HG02938 (cell line): ENCODE results near the gene EMC6.
"Not testable (repeated sequence)": the region's sequence is repeated elsewhere in the genome, so short reads cannot be mapped to it uniquely, and the experiment has no call there.

Experiments used
- ATAC-seq: cut with Tn5 transposase; IDR thresholded peaks from one replicate; pipeline ENCODE4 v1.9.1; 2021; ENCODE audit warnings: mild to moderate bottlenecking, moderate library complexity; ENCODE audit not compliant: unreplicated experiment

EMC6 gene

DNA sequence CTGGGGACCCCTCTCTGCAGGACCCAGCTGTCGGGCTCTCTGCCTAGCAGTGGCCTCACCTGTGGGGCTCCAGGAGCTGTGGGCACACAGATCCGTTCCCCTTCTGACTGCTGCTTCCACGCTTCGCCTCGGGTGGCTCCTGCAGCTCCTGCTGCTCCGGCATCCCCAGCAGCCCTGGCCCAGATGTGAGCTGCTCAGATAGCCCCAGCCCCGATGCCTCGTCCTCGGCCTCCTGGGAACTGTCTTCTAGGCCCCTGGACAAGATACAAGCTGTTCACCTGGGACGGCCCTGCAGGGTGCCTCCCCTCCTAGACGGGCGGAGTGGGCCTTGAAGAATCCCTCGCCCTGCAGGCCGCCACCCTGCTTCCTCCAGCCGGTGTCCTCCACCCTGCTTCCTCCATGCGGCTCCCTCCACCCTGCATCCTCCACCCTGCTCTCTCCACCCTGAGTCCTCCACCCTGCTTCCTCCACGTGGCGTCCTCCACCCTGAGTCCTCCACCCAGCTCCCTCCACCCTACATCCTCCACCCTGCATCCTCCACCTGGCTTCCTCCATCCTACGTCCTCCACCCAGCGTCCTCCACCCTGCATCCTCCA lies 11.0 kb downstream of the EMC6 start:
- no peak for ATAC-seq

GRCh38 chr17:3681057-3681456 lies 12.4 kb downstream of the EMC6 start:
- no peak for ATAC-seq

DNA sequence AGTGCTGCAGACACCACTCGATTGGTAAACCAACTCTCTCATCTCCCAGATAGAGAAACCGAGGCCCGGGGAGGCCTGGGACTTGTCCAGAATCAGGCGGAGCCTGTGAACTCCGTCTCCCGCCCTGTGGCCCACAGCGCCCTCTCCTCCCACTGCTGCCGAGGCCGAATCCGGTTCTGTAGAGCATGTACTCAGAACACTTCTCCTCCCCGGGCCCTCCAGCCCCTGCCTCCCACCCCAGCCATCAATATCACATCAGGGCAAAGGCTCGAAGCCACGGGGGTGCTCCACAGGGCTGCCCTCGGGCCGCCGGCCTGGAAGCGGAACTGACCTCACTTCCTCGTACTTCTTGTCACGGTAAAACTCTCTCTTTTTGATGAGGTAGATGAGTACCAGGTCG lies 13.0 kb downstream of the EMC6 start:
- ATAC-seq: no peak

DNA sequence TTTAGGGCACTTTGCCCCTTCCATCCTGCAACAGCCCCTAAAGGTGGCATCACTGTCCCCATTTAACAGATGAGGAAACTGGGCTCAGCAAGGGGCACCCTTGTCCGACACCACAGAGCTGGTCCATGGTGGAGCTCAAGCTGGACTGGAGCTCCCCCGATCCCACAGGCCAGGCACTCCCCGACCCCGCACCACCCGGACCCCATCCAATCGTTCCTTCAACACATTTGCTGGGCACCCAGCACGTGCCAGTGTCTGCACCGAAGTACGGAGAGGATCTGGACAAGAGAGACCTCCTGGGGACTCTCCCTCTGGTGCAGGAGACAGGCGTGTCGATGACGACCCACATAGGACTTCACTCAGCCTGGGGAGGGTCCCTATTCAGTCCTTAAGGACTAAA lies 13.4 kb downstream of the EMC6 start:
- no peak for ATAC-seq

DNA sequence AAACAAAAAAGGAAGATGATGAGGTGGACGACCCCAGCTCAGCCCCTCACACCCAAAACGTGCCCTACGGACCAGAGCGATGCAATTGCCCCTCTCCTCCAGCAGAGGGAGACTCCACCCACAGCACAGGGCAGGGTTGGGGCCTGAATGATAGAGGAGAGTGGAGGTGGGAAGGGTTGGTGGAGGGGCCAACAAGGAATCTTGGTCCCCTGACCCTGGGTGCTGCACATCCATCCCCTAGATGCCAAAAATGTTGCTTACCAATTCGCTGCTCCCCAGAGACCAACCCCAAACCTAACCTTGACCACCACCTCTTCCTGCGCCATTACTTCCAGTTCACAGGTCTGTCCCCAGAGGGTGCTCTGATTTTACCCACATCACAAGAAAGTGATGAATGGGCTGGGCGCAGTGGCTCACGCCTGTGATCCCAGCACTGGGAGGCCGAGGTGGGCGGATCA lies 14.5 kb downstream of the EMC6 start:
- peak; percentile 70 for ATAC-seq

- ATAC-seq: no peak
Observed at GRCh38 chr17:3685174-3685573, 16.6 kb downstream of the EMC6 start.

DNA sequence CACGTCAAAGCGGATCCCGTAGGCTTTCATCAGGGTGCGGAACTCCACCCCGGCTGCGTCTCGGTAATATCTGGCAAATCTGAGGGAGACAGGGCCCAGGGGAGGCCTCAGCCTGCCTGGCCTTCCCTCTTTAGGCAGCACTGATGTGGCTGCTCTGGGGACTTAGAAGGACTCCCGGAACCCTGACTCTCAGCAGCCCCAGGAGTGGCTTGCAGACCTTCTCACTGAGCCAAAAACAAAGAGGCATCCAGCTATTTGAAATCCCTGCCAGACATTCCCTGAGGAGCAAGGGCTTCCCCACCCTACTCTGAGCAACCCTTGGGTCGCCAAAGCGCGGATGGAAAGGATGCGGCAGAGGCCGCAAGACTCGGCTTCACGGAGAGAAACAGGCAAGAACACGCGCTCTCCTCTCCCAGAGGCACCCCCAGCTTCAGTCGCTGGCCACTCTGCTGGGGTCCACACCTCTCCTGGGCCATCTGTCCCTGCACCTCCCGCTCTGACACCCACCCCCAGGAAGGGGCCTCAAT lies 19.5 kb downstream of the EMC6 start:
- ATAC-seq: no peak

- ATAC-seq: no peak
Observed at GRCh38 chr17:3688852-3689261, 20.2 kb downstream of the EMC6 start.

DNA sequence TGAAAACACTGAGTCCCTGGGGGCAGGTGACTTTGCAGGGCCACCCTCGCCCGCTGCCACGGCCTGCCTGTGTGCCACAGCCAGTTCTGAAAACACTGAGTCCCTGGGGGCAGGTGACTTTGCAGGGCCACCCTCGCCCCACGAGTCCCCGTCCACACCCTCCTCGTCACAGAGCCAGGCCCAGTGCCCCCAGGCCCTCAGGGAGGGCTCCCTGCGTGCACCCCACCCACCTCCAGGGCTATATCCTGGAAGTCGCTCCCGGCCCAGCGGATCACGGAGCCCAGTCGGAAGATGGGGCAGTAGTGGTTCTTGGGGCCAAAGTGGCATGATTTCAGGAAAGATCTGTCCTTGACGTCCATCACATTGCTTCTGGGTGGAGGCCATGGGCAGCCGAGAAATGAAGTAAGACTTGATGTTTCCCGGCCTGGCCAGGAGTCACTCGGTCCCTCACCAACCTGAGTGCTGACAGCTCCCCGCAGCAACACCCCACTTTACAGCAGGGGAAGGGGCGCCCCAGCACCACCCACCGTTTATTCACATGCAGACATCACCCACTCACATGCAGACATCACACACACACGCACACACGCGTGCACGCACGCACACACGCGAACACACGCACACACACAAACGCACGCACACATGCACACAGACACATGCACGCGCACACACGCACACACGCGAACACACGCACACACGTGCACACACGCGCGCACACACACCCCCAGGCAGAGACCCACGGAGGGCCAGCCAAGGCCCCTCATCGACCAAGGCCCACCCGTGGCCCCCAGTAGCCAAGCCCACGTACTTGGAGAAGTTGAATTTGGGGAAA lies 20.9 kb downstream of the EMC6 start:
- ATAC-seq: no peak

DNA sequence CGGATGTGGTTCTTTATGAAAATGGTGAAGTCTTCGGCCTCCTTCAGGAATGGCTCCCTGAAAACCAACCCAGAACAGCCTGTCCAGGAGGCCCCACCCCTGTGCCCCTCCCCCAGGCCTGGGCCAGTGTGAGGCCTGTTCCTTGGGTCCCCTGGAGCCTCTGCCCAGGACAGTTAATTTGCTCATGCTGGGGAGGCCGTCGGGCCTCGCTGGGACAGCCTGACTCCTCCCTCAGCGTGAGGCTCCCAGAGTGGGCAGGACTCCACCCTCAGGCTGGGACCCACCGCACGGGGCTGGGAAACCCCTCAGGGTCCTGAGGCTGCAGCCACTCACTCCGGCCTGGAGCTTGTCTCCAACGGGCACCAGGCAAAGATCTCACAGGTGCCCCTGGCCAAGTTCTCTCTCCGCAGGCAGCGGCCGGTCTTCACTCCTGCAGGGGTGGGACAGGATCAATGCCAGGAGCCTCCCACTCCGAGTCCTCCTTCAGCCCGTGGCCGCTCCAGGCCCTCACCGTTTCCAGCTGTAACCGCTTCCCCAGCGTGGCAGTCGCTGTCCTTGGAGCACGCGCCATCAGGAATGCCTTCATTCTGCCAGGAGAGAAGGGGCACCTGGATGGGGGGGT lies 21.6 kb downstream of the EMC6 start:
- no peak for ATAC-seq

- no peak for ATAC-seq
Observed at GRCh38 chr17:3691617-3692067, 23.0 kb downstream of the EMC6 start.

DNA sequence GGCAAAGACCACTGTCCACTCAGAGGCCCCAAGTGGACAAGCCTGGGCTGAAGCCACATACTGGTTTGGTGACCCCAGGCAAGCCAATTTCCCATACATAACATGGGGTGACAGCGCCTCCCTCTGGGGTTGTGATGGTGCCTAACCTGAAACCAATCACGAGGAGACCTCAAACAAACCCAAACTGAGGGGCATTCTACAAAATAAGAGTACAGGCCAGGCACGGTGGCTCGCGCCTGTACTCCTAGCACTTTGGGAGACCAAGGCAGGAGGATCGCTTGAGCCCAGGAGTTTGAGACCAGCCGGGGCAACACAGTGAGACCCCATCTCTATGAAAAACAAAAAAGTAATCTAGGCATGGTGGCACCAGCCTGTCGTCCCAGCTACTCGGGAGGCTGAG lies 23.7 kb downstream of the EMC6 start:
- no peak for ATAC-seq

DNA sequence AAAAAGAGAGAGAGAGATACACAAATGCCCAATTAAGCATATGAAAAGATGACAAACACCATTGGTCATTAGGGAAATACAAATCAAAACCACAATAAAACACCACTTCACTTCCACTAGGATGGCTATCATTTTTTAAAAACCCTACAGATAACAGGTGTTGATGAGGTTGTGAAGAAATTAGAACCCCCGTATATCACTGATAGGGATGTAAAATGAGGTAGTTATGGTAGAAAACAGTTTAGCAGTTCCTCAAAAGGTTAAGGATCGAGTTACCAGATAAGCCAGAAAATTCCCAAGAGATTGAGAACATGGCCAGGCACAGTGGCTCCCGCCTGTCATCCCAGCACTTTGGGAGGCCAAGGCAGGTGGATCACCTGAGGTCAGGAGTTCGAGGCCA lies 24.5 kb downstream of the EMC6 start:
- no peak for ATAC-seq

DNA sequence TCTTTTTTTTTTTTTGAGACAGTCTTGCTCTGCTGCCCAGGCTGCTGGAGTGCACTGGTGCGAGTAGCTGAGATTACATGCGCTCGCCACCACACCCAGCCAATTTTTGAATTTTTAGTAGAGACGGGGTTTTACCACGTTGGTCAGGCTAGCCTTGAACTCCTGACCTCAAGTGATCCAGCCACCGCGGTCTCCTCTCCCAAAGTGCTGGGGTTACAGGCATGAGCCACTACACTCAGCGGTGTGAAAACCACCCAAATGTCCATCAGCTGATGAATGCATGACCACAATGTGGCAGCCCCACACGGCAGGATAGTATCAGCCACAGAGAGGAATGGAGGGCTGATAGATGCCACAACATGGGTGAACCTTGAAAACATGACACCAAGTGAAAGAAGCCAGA lies 25.2 kb downstream of the EMC6 start:
- no peak for ATAC-seq

GRCh38 chr17:3695129-3695722 lies 26.6 kb downstream of the EMC6 start:
- ATAC-seq: no peak

GRCh38 chr17:3695723-3696411 lies 27.3 kb downstream of the EMC6 start, which contains the start of gene P2RX5:
P2RX5 (minus strand) TSS chr17:3696155; CDS start chr17:3696005, 150 bp downstream.
- ATAC-seq: no peak

- no peak for ATAC-seq
Observed at GRCh38 chr17:3697103-3697476, 28.5 kb downstream of the EMC6 start.

- ATAC-seq: no peak
Observed at GRCh38 chr17:3698139-3698538, 29.5 kb downstream of the EMC6 start.

DNA sequence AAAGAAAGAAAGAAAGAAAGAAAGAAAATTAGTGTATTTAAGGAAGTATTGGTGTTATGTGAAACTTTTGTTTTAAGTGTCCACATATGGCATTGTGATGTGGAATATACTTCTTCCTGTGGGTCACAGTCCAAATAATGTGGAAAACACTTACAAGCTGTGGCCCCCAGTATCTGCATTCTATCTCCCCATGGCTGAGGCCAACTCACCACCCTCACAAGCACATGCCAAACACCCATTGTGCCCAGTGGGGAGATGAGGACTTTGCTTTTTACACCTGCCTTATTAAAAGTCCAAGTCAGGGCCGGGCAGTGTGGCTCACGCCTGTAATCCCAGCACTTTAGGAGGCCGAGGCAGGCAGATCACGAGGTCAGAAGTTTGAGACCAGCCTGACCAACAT lies 31.3 kb downstream of the EMC6 start:
- no peak for ATAC-seq

GRCh38 chr17:3702041-3702539 lies 33.5 kb downstream of the EMC6 start:
- ATAC-seq: not testable (repeated sequence)
